Measurements from ENCODE around the gene PI4K2B.

The PI4K2B gene

GRCh38 chr4:25312496-25313200, 78.8 kb downstream of the PI4K2B start, which contains the start of gene ZCCHC4 (continued):
- TF ChIP-seq ZNF354C (tag by site-specific recombination; IDR thresholded peaks at IDR 0.05; ENCODE audit: borderline replicate concordance, low read depth): no peak
- TF ChIP-seq ZNF624 (tag by site-specific recombination; IDR thresholded peaks at IDR 0.05): no peak
- TF ChIP-seq ZNF19 (tag by site-specific recombination; IDR thresholded peaks at IDR 0.05; ENCODE audit: low read depth): no peak
- peak; percentile 59 for TF ChIP-seq ZNF335 (tag by site-specific recombination; conservative IDR thresholded peaks at IDR 0.05)
- TF ChIP-seq PATZ1 (tag by site-specific recombination; IDR thresholded peaks at IDR 0.05): peak; percentile 88
- TF ChIP-seq, protein P1, sequence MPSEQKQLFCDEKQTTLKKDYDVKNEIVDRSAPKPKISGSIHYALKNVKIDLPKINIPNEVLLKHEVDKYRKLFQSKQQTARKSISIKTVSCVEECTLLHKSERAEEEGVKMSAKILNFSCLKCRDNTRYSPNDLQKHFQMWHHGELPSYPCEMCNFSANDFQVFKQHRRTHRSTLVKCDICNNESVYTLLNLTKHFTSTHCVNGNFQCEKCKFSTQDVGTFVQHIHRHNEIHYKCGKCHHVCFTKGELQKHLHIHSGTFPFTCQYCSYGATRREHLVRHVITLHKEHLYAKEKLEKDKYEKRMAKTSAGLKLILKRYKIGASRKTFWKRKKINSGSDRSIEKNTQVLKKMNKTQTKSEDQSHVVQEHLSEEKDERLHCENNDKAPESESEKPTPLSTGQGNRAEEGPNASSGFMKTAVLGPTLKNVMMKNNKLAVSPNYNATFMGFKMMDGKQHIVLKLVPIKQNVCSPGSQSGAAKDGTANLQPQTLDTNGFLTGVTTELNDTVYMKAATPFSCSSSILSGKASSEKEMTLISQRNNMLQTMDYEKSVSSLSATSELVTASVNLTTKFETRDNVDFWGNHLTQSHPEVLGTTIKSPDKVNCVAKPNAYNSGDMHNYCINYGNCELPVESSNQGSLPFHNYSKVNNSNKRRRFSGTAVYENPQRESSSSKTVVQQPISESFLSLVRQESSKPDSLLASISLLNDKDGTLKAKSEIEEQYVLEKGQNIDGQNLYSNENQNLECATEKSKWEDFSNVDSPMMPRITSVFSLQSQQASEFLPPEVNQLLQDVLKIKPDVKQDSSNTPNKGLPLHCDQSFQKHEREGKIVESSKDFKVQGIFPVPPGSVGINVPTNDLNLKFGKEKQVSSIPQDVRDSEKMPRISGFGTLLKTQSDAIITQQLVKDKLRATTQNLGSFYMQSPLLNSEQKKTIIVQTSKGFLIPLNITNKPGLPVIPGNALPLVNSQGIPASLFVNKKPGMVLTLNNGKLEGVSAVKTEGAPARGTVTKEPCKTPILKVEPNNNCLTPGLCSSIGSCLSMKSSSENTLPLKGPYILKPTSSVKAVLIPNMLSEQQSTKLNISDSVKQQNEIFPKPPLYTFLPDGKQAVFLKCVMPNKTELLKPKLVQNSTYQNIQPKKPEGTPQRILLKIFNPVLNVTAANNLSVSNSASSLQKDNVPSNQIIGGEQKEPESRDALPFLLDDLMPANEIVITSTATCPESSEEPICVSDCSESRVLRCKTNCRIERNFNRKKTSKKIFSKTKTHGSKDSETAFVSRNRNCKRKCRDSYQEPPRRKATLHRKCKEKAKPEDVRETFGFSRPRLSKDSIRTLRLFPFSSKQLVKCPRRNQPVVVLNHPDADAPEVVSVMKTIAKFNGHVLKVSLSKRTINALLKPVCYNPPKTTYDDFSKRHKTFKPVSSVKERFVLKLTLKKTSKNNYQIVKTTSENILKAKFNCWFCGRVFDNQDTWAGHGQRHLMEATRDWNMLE (tag by site-specific recombination; conservative IDR thresholded peaks at IDR 0.05; ENCODE audit: low read depth): peak; percentile 66
- no peak for TF ChIP-seq ZNF16 (tag by site-specific recombination; IDR thresholded peaks at IDR 0.05; ENCODE audit: low read depth)
- TF ChIP-seq, protein P2, sequence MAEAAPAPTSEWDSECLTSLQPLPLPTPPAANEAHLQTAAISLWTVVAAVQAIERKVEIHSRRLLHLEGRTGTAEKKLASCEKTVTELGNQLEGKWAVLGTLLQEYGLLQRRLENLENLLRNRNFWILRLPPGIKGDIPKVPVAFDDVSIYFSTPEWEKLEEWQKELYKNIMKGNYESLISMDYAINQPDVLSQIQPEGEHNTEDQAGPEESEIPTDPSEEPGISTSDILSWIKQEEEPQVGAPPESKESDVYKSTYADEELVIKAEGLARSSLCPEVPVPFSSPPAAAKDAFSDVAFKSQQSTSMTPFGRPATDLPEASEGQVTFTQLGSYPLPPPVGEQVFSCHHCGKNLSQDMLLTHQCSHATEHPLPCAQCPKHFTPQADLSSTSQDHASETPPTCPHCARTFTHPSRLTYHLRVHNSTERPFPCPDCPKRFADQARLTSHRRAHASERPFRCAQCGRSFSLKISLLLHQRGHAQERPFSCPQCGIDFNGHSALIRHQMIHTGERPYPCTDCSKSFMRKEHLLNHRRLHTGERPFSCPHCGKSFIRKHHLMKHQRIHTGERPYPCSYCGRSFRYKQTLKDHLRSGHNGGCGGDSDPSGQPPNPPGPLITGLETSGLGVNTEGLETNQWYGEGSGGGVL (tag by site-specific recombination; IDR thresholded peaks at IDR 0.05): no peak
- TF ChIP-seq MZF1 (tag by site-specific recombination; IDR thresholded peaks at IDR 0.05; ENCODE audit: borderline replicate concordance): no peak
- peak; percentile 78 for TF ChIP-seq ZNF2 (tag by site-specific recombination; IDR thresholded peaks at IDR 0.05)
- TF ChIP-seq ZNF521 (tag by site-specific recombination; IDR thresholded peaks at IDR 0.05): no peak
- TF ChIP-seq ZNF211 (tag by site-specific recombination; IDR thresholded peaks at IDR 0.05; ENCODE audit: low read depth): no peak
- peak; percentile 54; the same call in 1 of the 2 replicates for TF ChIP-seq ZBTB21 (tag by site-specific recombination; IDR thresholded peaks at IDR 0.05)
- no peak for TF ChIP-seq ZNF433 (tag by site-specific recombination; IDR thresholded peaks at IDR 0.05; ENCODE audit: low read depth)
- TF ChIP-seq KLF9 (tag by site-specific recombination; IDR thresholded peaks at IDR 0.05; ENCODE audit: low read depth): peak; percentile 71; the same call in 1 of the 2 replicates
- TF ChIP-seq ZNF112 (tag by site-specific recombination; IDR thresholded peaks at IDR 0.05): no peak
- 0 out of 2 replicates have a peak, but pooled peaks have one; percentile 25 for TF ChIP-seq ZBTB48 (tag by site-specific recombination; IDR thresholded peaks at IDR 0.05)
- TF ChIP-seq ZNF548 (tag by site-specific recombination; IDR thresholded peaks at IDR 0.05): no peak
- TF ChIP-seq ZEB2 (tag by site-specific recombination; IDR thresholded peaks at IDR 0.05): peak; percentile 79
- TF ChIP-seq ZNF600 (tag by site-specific recombination; IDR thresholded peaks at IDR 0.05): peak; percentile 62; the same call in 1 of the 2 replicates
- TF ChIP-seq, protein P3, sequence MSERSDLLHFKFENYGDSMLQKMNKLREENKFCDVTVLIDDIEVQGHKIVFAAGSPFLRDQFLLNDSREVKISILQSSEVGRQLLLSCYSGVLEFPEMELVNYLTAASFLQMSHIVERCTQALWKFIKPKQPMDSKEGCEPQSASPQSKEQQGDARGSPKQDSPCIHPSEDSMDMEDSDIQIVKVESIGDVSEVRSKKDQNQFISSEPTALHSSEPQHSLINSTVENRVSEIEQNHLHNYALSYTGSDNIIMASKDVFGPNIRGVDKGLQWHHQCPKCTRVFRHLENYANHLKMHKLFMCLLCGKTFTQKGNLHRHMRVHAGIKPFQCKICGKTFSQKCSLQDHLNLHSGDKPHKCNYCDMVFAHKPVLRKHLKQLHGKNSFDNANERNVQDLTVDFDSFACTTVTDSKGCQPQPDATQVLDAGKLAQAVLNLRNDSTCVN (tag by site-specific recombination; optimal IDR thresholded peaks at IDR 0.05): peak; percentile 33
- no peak for TF ChIP-seq SCRT1 (tag by site-specific recombination; IDR thresholded peaks at IDR 0.05; ENCODE audit: borderline replicate concordance)
- TF ChIP-seq TCF7L2 (IDR thresholded peaks at IDR 0.05; ENCODE audit: borderline replicate concordance, low read depth, low read length): no peak
- TF ChIP-seq ZNF692 (tag by site-specific recombination; IDR thresholded peaks at IDR 0.05): peak; percentile 67
- peak; percentile 97 for TF ChIP-seq ZNF76 (tag by site-specific recombination; IDR thresholded peaks at IDR 0.05; ENCODE audit: borderline replicate concordance, low read depth)
- no peak for TF ChIP-seq ZNF791 (tag by site-specific recombination; IDR thresholded peaks at IDR 0.05)
- TF ChIP-seq ZNF155 (tag by site-specific recombination; IDR thresholded peaks at IDR 0.05): no peak
- peak; percentile 71 for TF ChIP-seq ZNF184 (tag by site-specific recombination; IDR thresholded peaks at IDR 0.05)
- no peak for TF ChIP-seq ZNF596 (tag by site-specific recombination; IDR thresholded peaks at IDR 0.05)

Measured in HEK293 (cell line).